IPS-11a (cell line): Measurements from ENCODE around the gene CEP68.
"Not testable (repeated sequence)": the region's sequence is repeated elsewhere in the genome, so short reads cannot be mapped to it uniquely, and the experiment has no call there.

Source experiments
- H3K4me3 ChIP-seq: one replicate; pipeline ENCODE4 v1.5.1; 2013; ENCODE audit warnings: low read depth, low read length, control low read depth

CEP68 gene

DNA sequence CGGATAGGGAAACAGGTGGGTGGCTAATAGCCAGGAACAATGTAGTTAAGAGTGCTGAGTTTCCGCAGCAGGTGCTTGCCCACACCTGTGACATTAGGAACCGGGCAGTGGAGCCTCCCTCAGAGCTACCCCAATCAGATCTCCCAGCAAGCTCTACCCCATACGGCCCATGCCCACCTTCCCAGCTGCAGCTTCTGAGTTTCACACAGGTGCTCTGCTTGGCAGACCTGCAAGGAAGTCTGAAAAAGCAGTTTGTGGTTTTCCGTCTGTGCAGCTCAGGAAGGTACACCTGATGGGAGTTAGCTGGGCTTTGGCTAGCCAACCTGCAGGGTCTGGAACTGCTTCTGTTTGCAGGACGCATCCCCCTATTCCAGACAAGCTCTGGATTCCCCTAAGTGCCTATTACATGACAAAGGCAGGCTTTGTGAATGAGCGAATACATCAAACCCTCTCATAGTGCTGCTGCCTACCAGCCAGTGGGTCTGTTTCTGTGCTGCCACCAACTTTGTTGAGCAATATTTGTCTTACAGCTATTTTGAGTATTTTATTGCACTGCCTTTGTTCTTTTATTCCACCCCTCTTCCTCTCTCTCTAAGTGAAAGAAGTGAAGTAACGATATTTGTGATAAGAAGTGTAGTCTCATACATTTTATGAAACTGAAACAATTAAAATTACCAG, 24.7 kb upstream of the CEP68 start:
- no peak overlapping the region for H3K4me3 ChIP-seq

DNA sequence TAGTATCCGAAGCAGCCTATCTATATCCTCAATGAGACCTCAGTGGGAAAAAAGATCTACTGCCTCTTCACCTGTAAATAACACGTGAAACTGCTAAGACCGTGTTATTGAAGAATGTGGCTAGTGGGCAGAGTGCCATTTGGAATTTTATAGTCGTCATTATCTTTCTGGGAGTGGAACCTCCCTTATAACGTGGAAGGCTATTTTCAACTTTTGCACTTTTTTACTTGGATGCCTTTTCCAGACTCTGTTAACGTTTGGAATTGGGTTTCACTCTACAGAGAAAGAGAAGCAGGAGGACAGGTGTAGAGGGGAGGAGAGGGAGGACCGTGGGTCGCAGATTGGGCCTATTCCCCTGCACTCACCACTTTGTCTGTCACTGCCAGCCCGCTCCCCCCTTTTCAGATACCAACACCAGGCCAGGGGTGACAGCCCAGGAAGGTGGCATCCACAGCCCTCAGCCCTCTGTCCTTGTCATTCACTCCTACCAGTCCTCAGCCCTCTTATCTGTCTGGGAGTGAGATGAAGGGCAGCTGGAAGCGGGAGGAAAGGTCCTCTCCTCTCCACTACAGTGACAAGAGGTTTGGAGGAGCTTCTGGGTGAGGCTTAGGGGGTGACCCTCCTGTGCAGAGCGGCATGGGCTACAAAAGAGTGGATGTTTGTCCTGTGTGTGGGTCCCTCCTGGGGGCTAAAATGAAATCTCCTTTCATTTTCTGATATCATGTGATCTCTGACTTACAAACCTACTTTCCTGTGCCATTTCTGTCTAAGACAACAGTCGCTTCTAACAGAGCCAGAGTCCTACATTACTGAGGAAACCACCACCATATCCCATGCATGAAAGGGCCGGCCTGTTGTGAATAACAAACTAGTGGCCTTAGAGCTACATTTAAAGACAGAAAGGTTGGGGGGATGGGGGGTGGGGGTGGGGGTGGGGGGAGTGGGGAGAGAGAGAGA, 23.9 kb upstream of the CEP68 start:
- no peak overlapping the region for H3K4me3 ChIP-seq

DNA sequence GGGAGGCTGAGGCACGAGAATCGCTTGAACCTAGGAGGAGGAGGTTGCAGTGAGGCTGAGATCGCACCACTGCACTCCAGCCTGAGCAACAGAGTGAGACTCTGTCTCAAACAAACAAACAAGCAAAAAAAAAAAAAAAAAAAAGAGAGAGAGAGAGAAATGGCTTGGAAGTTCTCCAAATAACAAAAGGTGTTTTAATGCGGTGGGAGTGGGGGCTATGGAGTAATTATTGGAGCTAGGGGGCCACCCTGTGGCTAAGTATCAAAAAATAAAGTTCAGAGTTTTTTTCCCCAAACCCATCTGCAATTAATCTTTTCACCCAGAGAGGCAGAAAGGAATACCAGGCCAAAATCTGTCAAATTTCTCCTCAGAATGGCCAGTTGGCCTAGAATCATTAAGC, 23.0 kb upstream of the CEP68 start:
- H3K4me3 ChIP-seq = no peak overlapping the region

DNA sequence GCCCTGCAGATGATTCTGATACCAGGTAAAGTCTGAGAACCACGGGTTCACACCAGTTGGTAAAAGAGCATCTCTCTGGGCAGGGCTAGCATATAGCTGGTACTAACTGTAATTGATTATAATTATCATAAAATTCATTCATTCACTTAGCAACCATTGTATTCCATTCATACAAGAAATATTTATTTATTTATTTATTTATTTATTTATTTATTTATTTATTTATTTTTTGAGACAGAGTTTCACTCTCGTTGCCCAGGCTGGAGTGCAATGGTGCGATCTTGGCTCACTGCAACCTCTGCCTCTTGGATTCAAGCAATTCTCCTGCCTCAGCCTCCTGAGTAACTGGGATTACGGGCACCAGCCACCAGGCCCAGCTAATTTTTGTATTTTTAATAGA, 22.5 kb upstream of the CEP68 start:
- H3K4me3 ChIP-seq = not testable (repeated sequence)

DNA sequence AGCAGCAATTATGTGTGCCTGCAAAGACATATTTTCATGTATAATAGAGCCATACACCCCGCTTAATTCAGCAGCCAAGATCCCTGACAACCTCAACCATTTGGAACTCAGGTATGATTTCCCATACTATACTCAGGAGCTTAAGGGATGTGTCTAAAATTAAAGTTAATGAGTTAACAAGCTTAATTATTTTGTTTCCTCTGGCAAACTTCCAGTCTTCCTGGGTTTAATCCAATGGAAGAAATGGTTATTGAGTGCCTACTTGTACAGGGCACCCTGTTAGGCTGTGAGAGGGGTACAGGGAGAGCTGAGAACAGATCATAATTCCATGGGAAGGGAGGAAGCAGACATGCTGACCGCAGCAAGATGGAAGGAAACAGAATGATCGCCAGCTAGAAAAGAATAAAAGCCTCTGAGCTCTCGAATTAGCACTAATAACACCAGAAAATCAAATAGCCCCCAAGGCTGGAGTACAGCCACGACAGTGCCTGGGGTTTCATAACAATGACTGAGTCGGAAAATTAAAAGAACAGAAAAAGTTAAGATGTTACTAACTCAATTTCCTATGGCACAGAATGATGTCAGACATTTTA, 20.8 kb upstream of the CEP68 start:
- no peak overlapping the region for H3K4me3 ChIP-seq

DNA sequence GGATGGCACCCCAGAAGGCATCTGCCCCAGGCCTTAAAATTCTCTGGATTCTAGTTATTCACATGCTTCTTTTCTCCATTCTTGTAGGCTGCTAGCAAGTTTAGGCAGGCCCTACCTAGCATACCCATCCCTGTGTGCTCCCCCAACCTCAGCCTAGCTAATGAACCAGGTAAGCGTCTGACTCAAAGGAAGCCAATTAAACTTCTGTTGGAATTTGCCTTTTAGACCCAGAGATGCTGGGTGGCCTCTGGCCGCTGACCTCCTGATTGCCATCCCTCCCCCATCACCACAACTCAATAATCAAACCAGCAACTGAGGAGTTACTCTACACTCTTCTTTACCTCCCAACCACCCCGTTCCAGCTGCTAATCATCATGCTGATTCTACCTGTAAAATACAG, 19.0 kb upstream of the CEP68 start:
- no peak overlapping the region for H3K4me3 ChIP-seq

DNA sequence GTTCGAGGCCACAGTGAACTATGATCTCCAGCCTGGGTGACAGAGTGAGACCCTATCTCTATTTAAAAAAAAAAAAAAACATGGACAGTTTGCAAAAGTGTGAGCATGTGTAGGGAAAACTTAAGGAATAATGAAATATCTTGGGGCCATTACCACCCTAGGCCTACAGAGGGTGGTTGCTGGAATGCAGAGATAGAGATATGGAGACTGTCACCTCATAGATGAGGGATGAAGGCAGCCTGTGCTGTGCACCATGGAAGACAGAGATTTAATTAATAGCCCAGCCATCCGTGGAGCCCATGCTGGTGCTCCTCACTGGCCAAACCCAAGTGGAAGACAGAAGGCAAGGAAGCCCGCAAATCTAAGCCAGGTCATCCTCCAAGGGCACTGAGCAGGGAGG, 16.6 kb upstream of the CEP68 start:
- no peak overlapping the region for H3K4me3 ChIP-seq

DNA sequence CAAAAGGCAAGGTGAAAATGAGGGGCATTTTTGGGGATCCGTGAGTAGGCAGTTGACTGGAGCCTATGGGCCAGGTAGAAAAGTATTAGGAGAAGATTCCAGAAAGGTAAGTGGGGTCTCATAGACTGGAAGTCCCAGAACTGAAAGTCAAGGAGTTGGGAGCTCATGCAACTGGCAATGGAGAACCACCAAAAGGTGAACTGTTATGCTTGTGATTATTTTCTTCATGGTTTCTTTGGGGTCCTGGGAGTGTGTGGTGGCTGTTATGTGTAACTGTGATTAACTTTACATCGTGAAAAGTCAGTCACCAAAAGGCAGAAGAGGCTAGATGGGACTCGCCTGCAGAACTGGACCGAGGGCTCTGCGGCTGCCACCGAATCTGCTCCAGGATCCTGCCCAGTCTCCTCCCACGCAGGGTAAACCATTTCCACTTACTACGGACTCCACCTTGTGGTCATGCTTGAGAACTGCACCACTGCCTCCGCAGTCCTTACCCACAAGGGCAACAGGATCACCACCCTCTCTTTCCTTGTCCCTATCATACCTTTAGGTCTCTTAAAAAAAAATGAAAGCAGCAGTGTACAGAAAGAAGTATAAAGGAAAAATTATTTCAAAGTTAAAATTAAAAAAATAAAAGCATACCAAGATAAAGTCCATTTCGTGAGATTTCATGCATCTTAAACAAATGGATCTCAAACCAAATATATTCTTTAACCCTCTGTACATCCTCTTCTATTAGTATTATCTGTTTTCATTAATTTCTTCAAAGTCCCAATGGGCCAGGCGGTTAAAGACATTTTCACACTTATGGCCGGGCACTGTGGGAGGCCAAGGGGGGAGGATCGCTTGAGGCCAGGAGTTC, 15.6 kb upstream of the CEP68 start:
- no peak overlapping the region for H3K4me3 ChIP-seq

DNA sequence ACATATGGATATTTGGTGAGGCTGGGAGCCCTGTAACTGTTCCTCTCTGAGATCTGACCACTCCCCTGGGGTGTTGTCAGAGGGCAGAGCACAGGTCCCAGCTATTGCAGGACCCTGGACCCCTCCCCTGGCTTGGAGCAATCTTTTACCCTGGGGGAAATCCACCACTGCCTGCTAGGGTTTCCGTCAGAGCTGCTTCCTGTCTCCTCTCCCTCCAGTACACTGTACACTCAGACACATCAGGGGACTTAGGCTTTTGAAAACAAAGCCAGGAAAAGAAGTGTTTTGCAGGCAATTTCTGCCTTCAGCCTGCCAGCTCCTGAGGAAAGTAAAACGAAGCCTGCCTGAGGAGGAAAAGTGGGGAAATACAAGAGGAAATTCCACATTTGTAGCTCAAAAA, 13.2 kb upstream of the CEP68 start:
- no peak overlapping the region for H3K4me3 ChIP-seq

DNA sequence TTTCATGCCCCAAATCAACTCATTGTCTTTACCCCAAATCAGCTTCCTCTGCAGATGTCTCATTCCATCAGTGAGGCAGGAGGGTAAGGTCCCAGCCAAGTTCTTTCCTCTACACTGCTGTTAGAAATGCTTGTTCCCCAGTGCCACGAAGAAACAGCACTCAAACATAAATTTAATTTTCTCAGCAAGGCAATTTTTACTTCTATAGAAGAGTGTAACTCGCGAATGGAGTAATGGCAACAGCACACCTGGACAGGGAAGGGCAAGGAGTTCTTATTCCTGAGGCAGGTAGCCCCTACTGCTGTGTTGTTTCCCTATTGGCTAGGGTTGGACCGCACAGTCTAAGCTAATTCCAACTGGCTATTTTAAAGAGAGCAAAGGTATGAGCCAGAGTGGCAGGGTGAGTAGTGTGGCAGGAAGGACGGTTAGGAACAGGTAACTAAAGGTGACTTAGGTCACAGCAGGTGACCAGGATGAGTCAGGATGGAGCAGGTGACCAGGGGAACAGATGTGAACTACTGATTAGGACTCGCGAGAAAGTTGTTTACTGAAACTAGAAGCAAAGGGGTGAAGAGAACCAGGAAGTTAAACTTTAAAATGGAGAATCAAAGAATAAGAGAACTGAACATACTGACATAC, 12.0 kb upstream of the CEP68 start:
- no peak overlapping the region for H3K4me3 ChIP-seq

DNA sequence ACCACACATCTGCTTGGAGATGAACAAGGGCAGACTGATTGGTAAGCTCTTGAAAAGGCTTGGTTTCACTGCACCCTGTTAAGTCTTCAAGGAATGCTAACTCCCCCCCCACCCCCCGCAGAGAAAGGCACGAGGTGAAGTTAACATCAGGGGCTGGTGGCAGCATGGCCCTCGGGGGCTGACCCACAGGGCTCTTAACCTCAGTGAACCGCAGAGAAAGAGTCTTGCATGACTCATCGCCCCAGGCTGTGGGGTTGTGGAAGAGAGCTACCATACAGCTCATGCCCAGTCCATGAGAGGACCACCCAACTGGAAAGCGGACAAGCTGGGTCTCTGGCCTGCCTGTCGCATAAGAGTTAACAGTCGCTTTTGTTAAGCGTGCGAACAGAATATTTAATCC, 10.6 kb upstream of the CEP68 start:
- H3K4me3 ChIP-seq = no peak overlapping the region

DNA sequence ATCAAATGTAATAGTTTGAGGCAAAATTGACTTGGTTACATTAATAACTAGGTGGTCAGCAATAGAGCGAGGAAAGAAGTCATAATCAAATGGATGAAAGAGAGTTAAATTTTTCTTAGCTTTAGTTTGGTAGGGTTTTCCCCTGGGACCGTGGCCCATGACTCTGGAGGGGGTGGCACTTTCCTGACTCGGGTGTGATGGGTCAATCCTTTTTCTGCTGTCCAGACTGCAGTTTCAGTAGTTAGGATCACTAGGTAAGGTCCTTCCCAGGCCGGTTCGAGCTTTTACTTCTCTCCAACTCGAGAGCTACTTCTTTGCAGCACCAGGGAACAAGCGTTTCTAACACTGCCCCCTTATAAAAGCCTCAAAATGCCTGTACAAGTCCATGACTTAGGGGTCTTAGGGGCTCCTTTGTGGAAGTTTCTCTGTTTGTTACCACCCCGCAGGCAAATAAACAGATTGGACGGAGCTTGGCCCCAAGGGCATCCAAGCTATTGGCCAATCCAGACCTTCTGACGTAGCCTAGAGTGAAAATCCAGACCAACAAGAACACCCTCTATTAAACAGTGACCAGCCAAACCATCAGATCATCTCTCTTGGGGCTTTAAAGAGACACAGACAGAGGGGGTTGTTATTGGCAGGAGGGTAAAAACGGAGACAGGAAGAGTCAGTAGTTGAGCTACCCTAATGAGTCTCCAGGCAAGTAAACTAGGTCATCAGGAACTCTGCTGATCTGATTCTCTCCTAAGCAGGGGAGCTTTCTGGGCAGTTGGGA, 9.4 kb upstream of the CEP68 start:
- no peak overlapping the region for H3K4me3 ChIP-seq

DNA sequence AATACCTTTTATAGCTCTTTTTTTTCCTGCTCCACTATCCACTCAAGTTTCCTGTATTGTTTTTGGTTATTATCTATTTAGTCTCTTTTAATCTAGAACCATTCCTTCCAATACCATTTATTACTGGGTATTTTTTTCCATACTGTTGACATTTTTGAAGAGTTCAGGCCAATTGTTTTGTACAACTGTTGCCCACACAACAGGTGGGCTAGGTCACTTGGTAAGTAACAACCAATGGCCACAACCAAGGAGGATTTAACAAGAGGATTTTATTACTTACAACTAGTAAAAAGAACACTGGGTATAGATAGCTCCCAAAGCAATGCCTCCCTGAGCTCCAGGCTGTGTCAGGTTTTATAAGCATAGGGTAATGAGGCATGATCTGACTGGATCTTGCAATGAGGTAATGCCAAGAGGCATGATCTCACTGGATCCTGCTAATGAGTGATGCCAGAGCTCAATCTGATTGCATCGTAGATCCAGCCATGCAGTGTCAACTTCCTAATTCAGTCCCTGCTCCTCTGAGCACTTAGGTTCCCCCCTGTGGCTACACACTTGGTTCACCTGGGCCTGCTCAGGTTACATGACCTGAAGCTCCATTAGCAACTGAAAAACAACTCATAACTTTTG, 7.1 kb upstream of the CEP68 start:
- no peak overlapping the region for H3K4me3 ChIP-seq

DNA sequence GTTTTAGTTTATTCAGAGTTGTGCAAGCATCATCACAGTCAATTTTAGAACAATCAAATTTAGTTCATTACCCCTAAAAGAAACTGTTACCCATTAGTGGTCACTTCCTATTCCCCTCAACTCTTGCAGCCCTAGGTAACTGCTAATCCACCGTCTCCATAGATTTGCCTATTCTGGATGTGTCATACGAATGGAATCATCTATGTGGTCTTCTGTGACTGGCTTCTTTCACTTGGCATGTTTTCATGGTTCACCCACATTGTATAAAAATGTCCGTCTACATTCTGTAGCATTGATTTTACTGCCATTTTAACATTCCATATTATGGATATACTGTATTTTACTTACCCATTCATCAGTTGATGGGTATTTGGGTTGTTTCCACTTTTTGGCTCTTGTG, 5.3 kb upstream of the CEP68 start:
- no peak overlapping the region for H3K4me3 ChIP-seq

DNA sequence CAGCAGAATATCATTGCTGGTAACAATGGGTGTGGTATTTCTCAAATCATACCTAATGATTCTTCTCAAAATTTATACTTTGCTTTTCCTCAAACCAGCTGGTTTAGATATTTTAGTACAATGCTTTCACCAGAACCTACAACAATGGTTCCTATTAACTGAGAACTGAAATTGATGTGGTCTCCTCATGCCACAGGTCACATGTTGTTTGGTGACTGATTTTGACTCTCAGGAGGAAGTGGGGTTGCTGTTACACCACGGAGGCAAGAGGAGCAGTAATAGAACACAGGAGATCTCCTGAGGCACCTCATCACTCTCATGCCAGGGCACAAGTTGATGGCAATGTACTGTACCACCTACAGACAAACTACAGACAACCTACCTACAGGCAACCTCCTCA, 3.0 kb upstream of the CEP68 start:
- H3K4me3 ChIP-seq = no peak overlapping the region

DNA sequence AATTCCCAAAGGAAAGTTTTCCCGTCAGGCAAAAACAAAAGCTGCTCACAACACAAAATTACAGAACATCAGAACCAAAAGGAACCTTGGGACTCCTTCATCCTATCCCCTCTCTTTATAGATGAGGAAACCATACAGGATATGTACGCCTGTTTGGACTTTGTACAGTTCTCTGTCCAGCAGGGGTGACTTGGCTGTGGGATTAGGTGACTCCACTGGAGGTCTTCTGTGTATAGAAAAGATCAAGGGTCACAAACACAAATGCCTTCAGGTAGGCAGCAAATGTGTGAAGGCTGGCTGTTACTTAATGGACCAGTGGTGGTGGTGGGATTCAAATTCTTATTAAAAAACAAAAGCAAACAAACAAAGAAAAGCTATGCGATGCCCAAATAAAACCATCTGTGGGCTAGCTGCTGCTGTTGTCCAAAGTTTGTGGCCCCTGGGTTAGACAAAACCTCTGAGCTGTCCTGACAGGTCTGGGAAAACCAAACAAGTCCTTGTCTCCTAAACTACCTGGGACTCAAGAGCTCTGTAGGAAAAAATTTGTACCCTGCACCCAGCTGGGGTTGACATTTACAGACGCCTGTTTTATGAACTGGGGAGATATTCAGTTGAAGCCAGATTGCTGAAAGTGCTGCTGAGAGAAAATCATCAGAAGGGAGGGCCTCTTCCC, 1.3 kb upstream of the CEP68 start:
- H3K4me3 ChIP-seq = no peak overlapping the region

DNA sequence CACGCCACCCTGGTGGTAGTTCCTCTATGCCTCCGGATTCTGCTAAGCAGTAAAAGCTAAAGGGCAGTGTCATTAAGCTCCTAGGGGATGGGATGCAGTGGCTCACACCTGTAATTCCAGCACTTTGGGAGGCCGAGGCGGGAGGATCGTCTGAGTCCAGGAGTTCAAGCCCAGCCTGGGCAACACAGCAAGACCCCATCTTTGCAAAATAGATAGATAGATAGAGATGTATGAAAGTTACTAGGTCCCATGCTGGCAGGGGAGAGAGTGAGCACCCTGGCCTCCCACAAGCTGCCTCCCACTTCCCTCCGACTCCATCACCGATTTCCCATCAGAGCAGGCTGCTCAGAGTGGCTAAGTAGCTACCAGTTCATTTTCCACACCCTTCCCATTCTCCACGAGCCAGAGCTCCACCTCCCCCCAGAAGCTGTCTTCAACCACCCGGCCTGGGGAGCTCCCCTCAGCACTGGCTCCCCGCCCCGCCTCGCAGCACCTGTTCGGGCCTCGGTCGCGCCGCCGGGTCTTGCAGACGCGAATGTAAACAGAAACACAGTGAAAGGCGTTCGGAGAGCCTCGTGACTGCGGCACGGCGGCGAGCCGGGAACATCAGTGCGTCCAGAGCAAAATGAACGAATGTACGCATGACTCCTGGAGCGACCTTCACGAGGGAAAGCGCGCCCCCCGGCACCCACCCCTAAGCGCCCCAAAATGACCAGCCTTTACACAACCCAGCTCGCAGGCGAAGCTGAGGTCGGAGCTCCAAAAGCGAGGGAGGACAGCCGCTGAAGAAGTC, 598 bp upstream of the CEP68 start:
- peak overlapping the region; percentile 77 for H3K4me3 ChIP-seq

DNA sequence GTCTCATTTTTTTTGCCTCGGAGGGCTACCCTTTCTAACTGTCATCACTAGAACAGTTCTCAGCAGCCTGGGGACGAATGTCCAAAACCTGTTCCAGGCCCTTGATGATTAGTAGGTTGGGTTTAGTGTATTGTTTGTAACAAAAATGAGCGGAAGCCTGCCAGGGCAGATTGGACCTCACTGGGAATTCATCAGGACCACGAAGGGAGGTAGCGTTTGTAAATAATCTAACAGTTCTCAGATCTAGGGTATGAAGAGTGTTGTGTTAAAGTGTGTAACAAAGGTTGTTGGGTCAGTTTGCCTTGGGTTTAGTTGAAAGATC, 799 bp downstream of the CEP68 start:
- peak overlapping the region; percentile 77 for H3K4me3 ChIP-seq
